B cell (primary cell): ENCODE results near the gene SNAPC3. TPM values are rescaled to one million over a fixed set of nuclear protein-coding genes. Genes with fewer than 3 reads are reported as not detected.
"Not testable (repeated sequence)": the region's sequence is repeated elsewhere in the genome, so short reads cannot be mapped to it uniquely, and the experiment has no call there.

Experiments
- ATAC-seq: fragments of 200-7000 bp; cut with Tn5 transposase; one replicate; pipeline ENCODE4 v1.10.0; 2021; ENCODE audit warnings: low read depth, mild to moderate bottlenecking, moderate number of reproducible peaks, moderate library complexity
- CTCF ChIA-PET: fragments of 350-600 bp; sonication (Branson Sonifier 250); formaldehyde crosslinking; loops from one replicate; lab custom pipeline; 2021; ENCODE audit warnings: antibody characterized with exemption, inconsistent platforms; lab: Charles Lee
- POLR2A ChIA-PET: fragments of 350-600 bp; sonication (Branson Sonifier 250); formaldehyde crosslinking; loops from one replicate; lab custom pipeline; 2021; ENCODE audit warnings: antibody characterized with exemption; lab: Charles Lee
- DNase-seq: peaks from one replicate; pipeline ENCODE4 v3.0.0; 2013
- H2AFZ ChIP-seq: 2 replicates; pipeline ENCODE4 v1.6.1; 2012; ENCODE audit warnings: mild to moderate bottlenecking, low read depth, low read length; ENCODE audit not compliant: insufficient read depth, poor library complexity, severe bottlenecking
- H3K27ac ChIP-seq, 2 donors: 1 replicate in 1 of 2; 2 replicates in 1 of 2; pipeline ENCODE4 v1.5.1; 2012 to 2013; ENCODE audit warnings: low read length in 2 of 2, mild to moderate bottlenecking in 2 of 2, moderate library complexity in 1 of 2
- H3K27me3 ChIP-seq, 4 experiments: fragments of 200-600 bp in 1 of 4; sonication (generic) in 1 of 4; replicated peaks in 1 of 4; 1 replicate in 2 of 4; 2 replicates in 2 of 4; pipeline versions ENCODE4 v1.6.1 to v1.7.0; 2013 to 2016; ENCODE audit warnings: low read length in 3 of 4, mild to moderate bottlenecking in 2 of 4, mixed read lengths in 1 of 4, moderate library complexity in 1 of 4; ENCODE audit not compliant: insufficient read depth in 4 of 4, control insufficient read depth in 3 of 4; ENCODE audit errors: control extremely low read depth in 1 of 4
- H3K36me3 ChIP-seq, 2 experiments: replicated peaks in 1 of 2; 1 replicate in 1 of 2; 2 replicates in 1 of 2; pipeline versions ENCODE4 v1.6.1 to v1.7.1; 2013; ENCODE audit warnings: low read length in 1 of 2; ENCODE audit not compliant: insufficient read depth in 2 of 2, control insufficient read depth in 1 of 2; ENCODE audit errors: control extremely low read depth in 1 of 2, extremely low read depth in 1 of 2
- H3K4me1 ChIP-seq, 2 donors: fragments of 200-600 bp in 1 of 2; sonication (generic) in 1 of 2; 1 replicate in 1 of 2; 2 replicates in 1 of 2; pipeline versions ENCODE4 v1.5.1 to v1.6.1; 2013 to 2017; ENCODE audit warnings: low read length in 2 of 2; ENCODE audit not compliant: control insufficient read depth in 2 of 2, insufficient read depth in 2 of 2
- H3K4me2 ChIP-seq: replicated peaks from 2 replicates; pipeline ENCODE3; 2012; ENCODE audit warnings: mild to moderate bottlenecking, low read depth, low read length; ENCODE audit not compliant: poor library complexity, severe bottlenecking
- H3K4me3 ChIP-seq, 5 experiments: fragments of 200-600 bp in 1 of 5; sonication (generic) in 1 of 5; 1 replicate in 3 of 5; 2 replicates in 2 of 5; pipeline versions ENCODE4 v1.5.1 to v1.7.0; 2011 to 2016; ENCODE audit warnings: low read length in 4 of 5, mild to moderate bottlenecking in 4 of 5, low read depth in 2 of 5, control low read depth in 1 of 5, moderate library complexity in 1 of 5; ENCODE audit not compliant: insufficient read depth in 1 of 5; ENCODE audit errors: control extremely low read depth in 1 of 5, extremely low read depth in 1 of 5
- H3K79me2 ChIP-seq: fragments of 200-600 bp; sonication (generic); one replicate; pipeline ENCODE4 v1.6.0; 2016; ENCODE audit warnings: low read length; ENCODE audit not compliant: control insufficient read depth, insufficient read depth
- H3K9ac ChIP-seq: fragments of 200-600 bp; sonication (generic); 2 replicates; pipeline ENCODE4 v1.6.1; 2017; ENCODE audit warnings: mild to moderate bottlenecking, low read length, moderate library complexity
- H3K9me3 ChIP-seq, 3 donors: one replicate each; pipeline versions ENCODE4 v1.6.1 to v1.7.1; 2013; ENCODE audit warnings: low read length in 2 of 3; ENCODE audit not compliant: control insufficient read depth in 2 of 3, insufficient read depth in 1 of 3; ENCODE audit errors: control extremely low read depth in 1 of 3
- H4K20me1 ChIP-seq: 2 replicates; pipeline ENCODE4 v1.6.0; 2012; ENCODE audit warnings: mild to moderate bottlenecking, low read length; ENCODE audit not compliant: insufficient read depth, control insufficient read depth, poor library complexity, severe bottlenecking
- H3K27ac Mint-ChIP-seq: one replicate; pipeline ENCODE4 v1.8.0; 2021; ENCODE audit warnings: mixed read lengths
- H3K27me3 Mint-ChIP-seq: one replicate; pipeline ENCODE4 v1.8.0; 2021; ENCODE audit warnings: mixed read lengths
- H3K4me1 Mint-ChIP-seq: one replicate; pipeline ENCODE4 v1.8.0; 2021; ENCODE audit warnings: mixed read lengths
- H3K4me3 Mint-ChIP-seq: one replicate; pipeline ENCODE4 v1.8.0; 2021; ENCODE audit warnings: mixed read lengths
- H3K9me3 Mint-ChIP-seq: one replicate; pipeline ENCODE4 v1.8.0; 2022; ENCODE audit warnings: mixed read lengths; ENCODE audit not compliant: insufficient read depth
- EZH2 ChIP-seq: IDR thresholded peaks from 2 replicates; pipeline ENCODE4 v1.6.1; 2012; ENCODE audit warnings: borderline replicate concordance, low read depth, mild to moderate bottlenecking, moderate library complexity, low read length; ENCODE audit not compliant: insufficient read depth, poor library complexity, severe bottlenecking
- WGBS: methylation state at CpG from one replicate; pipeline ENCODE4 v1.1.5; 2013; ENCODE audit warnings: missing lambda C conversion rate; ENCODE audit not compliant: insufficient coverage; 5-methylcytosine and 5-hydroxymethylcytosine counted together
- intact Hi-C: fragments of 100-400 bp; cut with micrococcal nuclease; formaldehyde crosslinking; loops from one replicate; pipeline ENCODE4 v1.10.0; 2022
- polyA plus RNA-seq: library from polyadenylated mRNA; depleted of rRNA; stranded (reverse); fragments of >200 nt; gene quantifications from 2 replicates; pipeline ENCODE4 v1.2.3, GENCODE V29; 2012
- total RNA-seq, 2 donors: library from RNA; stranded (reverse); fragments of 120-200 nt in 1 of 2; gene quantifications; 1 replicate in 1 of 2; 2 replicates in 1 of 2; pipeline versions ENCODE4 v1.2.3 to v1.2.4, GENCODE V29; 2013 to 2022
- TF ChIP-seq, protein P1 (sequence below): fragments of 200-600 bp; IDR thresholded peaks from one replicate; pipeline ENCODE4 v1.8.0; 2022; ENCODE audit warnings: antibody characterized with exemption, mild to moderate bottlenecking

The SNAPC3 gene
- total and polyA plus RNA-seq, 2 donors (not counting 1 experiment from before 2014, with no cell fraction given) = 16.6 to 48.3 TPM

GRCh38 chr9:15377625-15378540 is 44.8 kb upstream of the SNAPC3 start:
- H3K9ac ChIP-seq = no peak overlapping the region
- no peaks in the 10 kb centered on the region for H3K79me2 ChIP-seq
- peaks cover 28% of the 10 kb centered on the region for H3K27me3 Mint-ChIP-seq
- H3K4me1 ChIP-seq = peaks cover 4 to 5% of the 10 kb centered on the region in 2 donors
- no peak overlapping the region for H3K4me2 ChIP-seq
- no peaks in the 10 kb centered on the region for H3K36me3 ChIP-seq
- no peak for TF ChIP-seq EZH2
- TF ChIP-seq, protein P1, sequence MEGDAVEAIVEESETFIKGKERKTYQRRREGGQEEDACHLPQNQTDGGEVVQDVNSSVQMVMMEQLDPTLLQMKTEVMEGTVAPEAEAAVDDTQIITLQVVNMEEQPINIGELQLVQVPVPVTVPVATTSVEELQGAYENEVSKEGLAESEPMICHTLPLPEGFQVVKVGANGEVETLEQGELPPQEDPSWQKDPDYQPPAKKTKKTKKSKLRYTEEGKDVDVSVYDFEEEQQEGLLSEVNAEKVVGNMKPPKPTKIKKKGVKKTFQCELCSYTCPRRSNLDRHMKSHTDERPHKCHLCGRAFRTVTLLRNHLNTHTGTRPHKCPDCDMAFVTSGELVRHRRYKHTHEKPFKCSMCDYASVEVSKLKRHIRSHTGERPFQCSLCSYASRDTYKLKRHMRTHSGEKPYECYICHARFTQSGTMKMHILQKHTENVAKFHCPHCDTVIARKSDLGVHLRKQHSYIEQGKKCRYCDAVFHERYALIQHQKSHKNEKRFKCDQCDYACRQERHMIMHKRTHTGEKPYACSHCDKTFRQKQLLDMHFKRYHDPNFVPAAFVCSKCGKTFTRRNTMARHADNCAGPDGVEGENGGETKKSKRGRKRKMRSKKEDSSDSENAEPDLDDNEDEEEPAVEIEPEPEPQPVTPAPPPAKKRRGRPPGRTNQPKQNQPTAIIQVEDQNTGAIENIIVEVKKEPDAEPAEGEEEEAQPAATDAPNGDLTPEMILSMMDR = no peak
- 70% methylated on average over 2 of the region's 4 CpGs for WGBS
- POLR2A ChIA-PET = no interaction called here
- DNase-seq (no peak), ATAC-seq (no peak)
- CTCF ChIA-PET = no interaction called here
- peaks cover 0 to 5% (median 3%) of the 10 kb centered on the region in 4 experiments for H3K27me3 ChIP-seq
- H3K4me1 Mint-ChIP-seq = peaks cover 2% of the 10 kb centered on the region
- H3K9me3 ChIP-seq = no peaks in the 10 kb centered on the region
- no peak overlapping the region for H2AFZ ChIP-seq
- no peak overlapping the region for H3K27ac Mint-ChIP-seq
- no peak overlapping the region for H3K27ac ChIP-seq
- no peak overlapping the region for H3K4me3 Mint-ChIP-seq
- no peaks in the 10 kb centered on the region for H4K20me1 ChIP-seq
- intact Hi-C loops = no loop called here
- H3K9me3 Mint-ChIP-seq = peaks cover 3% of the 10 kb centered on the region
- H3K4me3 ChIP-seq = no peak overlapping the region

DNA sequence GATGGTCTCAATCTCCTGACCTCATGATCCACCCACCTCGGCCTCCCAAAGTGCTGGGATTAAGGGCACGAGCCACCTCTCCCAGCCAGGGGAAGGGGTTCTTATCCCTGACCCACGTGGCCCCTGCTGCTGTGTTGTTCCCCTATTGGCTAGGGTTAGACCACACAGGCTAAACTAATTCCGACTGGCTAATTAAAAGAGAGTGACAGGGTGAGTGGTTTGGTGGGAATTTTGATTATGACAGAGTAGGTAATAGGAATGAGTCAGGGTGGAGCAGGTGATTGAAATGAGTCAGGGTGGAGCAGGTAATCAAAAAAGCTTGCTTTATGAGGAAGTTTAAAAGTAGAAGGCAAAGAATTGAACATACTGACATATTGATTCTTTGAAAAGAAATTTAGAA is 43.4 kb upstream of the SNAPC3 start:
- H3K4me1 ChIP-seq, intact Hi-C loops, H3K27ac ChIP-seq, H3K36me3 ChIP-seq, H2AFZ ChIP-seq, H3K4me1 Mint-ChIP-seq, H3K79me2 ChIP-seq, H3K9ac ChIP-seq, ATAC-seq, H3K4me3 ChIP-seq, CTCF ChIA-PET, POLR2A ChIA-PET, H3K9me3 Mint-ChIP-seq, H3K9me3 ChIP-seq, DNase-seq, H3K27me3 ChIP-seq, H4K20me1 ChIP-seq, H3K4me2 ChIP-seq, H3K4me3 Mint-ChIP-seq, H3K27ac Mint-ChIP-seq: not testable (repeated sequence)
- H3K27me3 Mint-ChIP-seq = peaks cover 33% of the 10 kb centered on the region
- 77% methylated on average over 4 of the region's 4 CpGs for WGBS

GRCh38 chr9:15379888-15380287 is 42.8 kb upstream of the SNAPC3 start:
- DNase-seq, H3K9ac ChIP-seq, H2AFZ ChIP-seq, H3K9me3 ChIP-seq, H3K4me1 ChIP-seq, H3K79me2 ChIP-seq, H3K36me3 ChIP-seq, H3K4me3 Mint-ChIP-seq, H3K4me2 ChIP-seq, H4K20me1 ChIP-seq, H3K27me3 ChIP-seq, POLR2A ChIA-PET, H3K4me3 ChIP-seq, H3K27ac Mint-ChIP-seq, CTCF ChIA-PET, ATAC-seq, H3K4me1 Mint-ChIP-seq, H3K27ac ChIP-seq, intact Hi-C loops, H3K9me3 Mint-ChIP-seq: not testable (repeated sequence)
- WGBS = 100% methylated on average over 2 of the region's 5 CpGs
- peaks cover 33% of the 10 kb centered on the region for H3K27me3 Mint-ChIP-seq
